ENCODE results near the gene SNX30.

SNX30 gene

DNA sequence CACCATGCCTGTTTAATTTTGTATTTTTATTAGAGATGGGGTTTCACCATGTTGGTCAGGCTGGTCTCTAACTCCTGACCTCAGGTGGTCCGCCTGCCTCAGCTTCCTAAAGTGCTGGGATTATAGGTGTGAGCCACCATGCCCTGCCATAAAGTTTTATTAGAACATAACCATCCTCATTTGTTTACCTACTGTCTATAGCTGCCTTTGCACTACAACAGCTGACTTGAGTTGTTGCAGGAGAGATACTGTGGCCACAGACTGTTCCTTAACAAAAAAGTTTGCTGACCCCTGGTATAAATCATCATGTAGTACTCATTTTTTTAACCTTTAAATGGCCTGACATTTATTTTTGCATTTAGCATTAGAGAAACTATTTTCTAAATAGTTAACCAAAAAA is 31.7 kb downstream of the SNX30 start:
- Histone ChIP-seq H3K9me3 (ENCODE audit: control extremely low read depth in 1 of 5, control insufficient read depth in 4 of 5, insufficient read depth in 2 of 5, low read depth in 1 of 5, low read length in 4 of 5) (no peaks in the 10 kb centered on the region), H3K27ac (ENCODE audit: insufficient read depth in 1 of 2, low read depth in 1 of 2, low read length in 2 of 2, poor library complexity in 1 of 2, severe bottlenecking in 2 of 2) (no peak overlapping the region), H3K4me3 (ENCODE audit: control insufficient read depth in 1 of 7, extremely low read depth in 1 of 7, insufficient read depth in 4 of 7, low read depth in 2 of 7, low read length in 6 of 7) (no peak overlapping the region), H3K27me3 (replicated peaks in 2 of 5; ENCODE audit: control insufficient read depth in 4 of 5, insufficient read depth in 5 of 5, low read length in 4 of 5) (no peaks in the 10 kb centered on the region), H3K36me3 (ENCODE audit: control insufficient read depth in 4 of 4, insufficient read depth in 4 of 4, low read length in 3 of 4) (no peaks in the 10 kb centered on the region), H3K4me1 (ENCODE audit: control extremely low read depth in 1 of 4, control insufficient read depth in 4 of 4, insufficient read depth in 4 of 4, low read length in 3 of 4) (peaks cover 0 to 4% (median 0%) of the 10 kb centered on the region in 4 experiments)
- ChIA-PET CTCF (interaction anchor here (1.4 to 2.1 kb wide), 2 partner anchors 9 to 11 kb away, joined by 3 to 7 read pairs; no protein-coding TSS in a partner anchor), POLR2A (no interaction called here)
- no peak for DNase-seq
- no CpG with 5 or more reads among the region's 1 CpG for WGBS (ENCODE audit: insufficient coverage)

DNA sequence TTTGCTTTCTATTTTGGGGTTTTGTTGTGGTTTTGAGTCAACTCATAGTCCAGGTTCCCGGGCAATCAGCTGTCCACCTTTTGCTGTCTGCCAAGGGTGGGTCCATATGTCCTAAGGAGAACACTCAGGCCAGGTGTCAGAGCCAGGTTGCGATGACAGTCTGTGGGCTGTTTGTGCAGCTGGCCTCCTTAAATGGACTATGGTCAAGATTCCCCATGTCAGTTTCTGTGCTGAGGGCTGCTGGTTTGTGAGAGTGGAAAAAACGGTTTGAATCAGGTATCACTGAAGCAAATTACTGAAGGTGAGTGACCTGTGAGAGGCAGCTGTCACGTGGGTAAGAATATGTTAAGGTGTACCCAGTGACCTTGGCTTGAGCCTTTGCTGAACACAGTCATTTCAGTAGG is 33.0 kb downstream of the SNX30 start:
- ChIA-PET CTCF (interaction anchor here (2.1 kb wide), 1 partner anchor 10 kb away, joined by 7 read pairs; no protein-coding TSS in a partner anchor), POLR2A (no interaction called here)
- Histone ChIP-seq H3K27me3 (replicated peaks in 2 of 5; ENCODE audit: control insufficient read depth in 4 of 5, insufficient read depth in 5 of 5, low read length in 4 of 5) (no peaks in the 10 kb centered on the region), H3K4me1 (ENCODE audit: control extremely low read depth in 1 of 4, control insufficient read depth in 4 of 4, insufficient read depth in 4 of 4, low read length in 3 of 4) (peaks cover 0 to 4% (median 0%) of the 10 kb centered on the region in 4 experiments), H3K36me3 (ENCODE audit: control insufficient read depth in 4 of 4, insufficient read depth in 4 of 4, low read length in 3 of 4) (no peaks in the 10 kb centered on the region), H3K9me3 (ENCODE audit: control extremely low read depth in 1 of 5, control insufficient read depth in 4 of 5, insufficient read depth in 2 of 5, low read depth in 1 of 5, low read length in 4 of 5) (no peaks in the 10 kb centered on the region), H3K4me3 (ENCODE audit: control insufficient read depth in 1 of 7, extremely low read depth in 1 of 7, insufficient read depth in 4 of 7, low read depth in 2 of 7, low read length in 6 of 7) (no peak overlapping the region), H3K27ac (ENCODE audit: insufficient read depth in 1 of 2, low read depth in 1 of 2, low read length in 2 of 2, poor library complexity in 1 of 2, severe bottlenecking in 2 of 2) (no peak overlapping the region)
- DNase-seq: no peak
- WGBS (ENCODE audit: insufficient coverage): 97% methylated on average over 4 of the region's 4 CpGs

DNA sequence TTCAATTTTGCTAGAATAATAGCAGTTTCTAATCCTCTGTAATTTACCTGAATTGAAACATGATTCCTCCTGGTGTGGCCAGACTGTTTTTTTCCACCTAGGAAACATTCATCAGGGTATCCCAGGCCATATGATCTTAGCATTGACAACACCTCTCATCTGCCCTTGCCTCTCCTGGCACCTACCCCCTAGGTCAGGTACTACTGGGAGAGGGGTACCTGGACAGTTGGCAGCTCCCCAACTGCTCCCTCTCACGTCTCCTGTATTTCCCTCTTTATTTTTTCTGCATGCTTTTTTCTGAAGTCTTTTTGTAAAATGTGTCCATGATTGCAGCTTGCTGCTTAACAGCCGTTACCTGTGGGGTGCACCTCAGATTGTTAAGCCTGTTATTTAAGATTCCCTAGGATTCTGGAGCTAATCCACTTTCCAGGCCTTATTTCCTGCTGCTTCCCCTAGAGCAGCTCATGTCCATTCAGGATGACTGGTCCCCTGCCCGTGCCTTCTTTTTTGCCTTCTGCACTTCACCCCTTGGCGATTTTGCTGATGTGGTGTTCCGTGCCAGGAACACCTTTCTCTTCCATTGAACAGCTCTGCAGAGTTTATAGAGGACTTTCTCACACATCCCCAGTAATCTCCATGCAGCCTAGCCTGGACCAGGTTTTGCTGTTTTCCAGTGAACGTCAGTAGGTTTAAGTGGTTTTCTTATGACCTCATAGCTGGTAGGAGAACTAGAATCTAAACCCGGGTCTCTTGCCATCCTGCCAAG is 33.6 kb downstream of the SNX30 start:
- CTCF ChIA-PET: interaction anchor here (0.8 kb wide), 1 partner anchor 9 kb away, joined by 6 read pairs; no protein-coding TSS in a partner anchor
- Histone ChIP-seq H3K4me1 (ENCODE audit: control extremely low read depth in 1 of 4, control insufficient read depth in 4 of 4, insufficient read depth in 4 of 4, low read length in 3 of 4) (peaks cover 0 to 4% (median 0%) of the 10 kb centered on the region in 4 experiments), H3K4me3 (ENCODE audit: control insufficient read depth in 1 of 7, extremely low read depth in 1 of 7, insufficient read depth in 4 of 7, low read depth in 2 of 7, low read length in 6 of 7) (no peak overlapping the region), H3K27me3 (replicated peaks in 2 of 5; ENCODE audit: control insufficient read depth in 4 of 5, insufficient read depth in 5 of 5, low read length in 4 of 5) (no peaks in the 10 kb centered on the region), H3K9me3 (ENCODE audit: control extremely low read depth in 1 of 5, control insufficient read depth in 4 of 5, insufficient read depth in 2 of 5, low read depth in 1 of 5, low read length in 4 of 5) (no peaks in the 10 kb centered on the region), H3K36me3 (ENCODE audit: control insufficient read depth in 4 of 4, insufficient read depth in 4 of 4, low read length in 3 of 4) (no peaks in the 10 kb centered on the region), H3K27ac (ENCODE audit: insufficient read depth in 1 of 2, low read depth in 1 of 2, low read length in 2 of 2, poor library complexity in 1 of 2, severe bottlenecking in 2 of 2) (no peak overlapping the region)
- 73% methylated on average over 5 of the region's 7 CpGs for WGBS (ENCODE audit: insufficient coverage)
- POLR2A ChIA-PET: no interaction called here
- DNase-seq: no peak

DNA sequence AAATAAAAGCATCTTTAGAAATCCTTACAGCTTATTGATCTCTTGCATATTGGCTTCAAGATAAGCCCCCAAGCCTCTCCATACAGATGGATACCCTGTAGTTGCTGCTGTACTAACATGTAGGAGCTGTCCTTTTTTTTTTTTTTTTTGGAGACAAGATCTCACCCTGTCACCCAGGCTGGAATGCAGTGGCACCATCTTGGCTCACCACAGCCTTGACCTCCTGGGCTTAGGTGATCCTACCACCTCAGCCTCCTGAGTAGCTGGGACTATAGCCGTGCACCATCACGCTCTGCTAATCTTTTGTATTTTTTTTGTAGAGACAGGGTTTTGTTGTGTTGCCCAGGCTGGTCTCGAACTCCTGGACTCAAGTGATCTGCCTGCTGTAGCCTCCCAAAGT is 35.4 kb downstream of the SNX30 start:
- Histone ChIP-seq H3K36me3 (ENCODE audit: control insufficient read depth in 4 of 4, insufficient read depth in 4 of 4, low read length in 3 of 4) (no peaks in the 10 kb centered on the region), H3K4me1 (ENCODE audit: control extremely low read depth in 1 of 4, control insufficient read depth in 4 of 4, insufficient read depth in 4 of 4, low read length in 3 of 4) (peaks cover 0 to 4% (median 0%) of the 10 kb centered on the region in 4 experiments), H3K9me3 (ENCODE audit: control extremely low read depth in 1 of 5, control insufficient read depth in 4 of 5, insufficient read depth in 2 of 5, low read depth in 1 of 5, low read length in 4 of 5) (no peaks in the 10 kb centered on the region), H3K27me3 (replicated peaks in 2 of 5; ENCODE audit: control insufficient read depth in 4 of 5, insufficient read depth in 5 of 5, low read length in 4 of 5) (no peaks in the 10 kb centered on the region), H3K27ac (ENCODE audit: insufficient read depth in 1 of 2, low read depth in 1 of 2, low read length in 2 of 2, poor library complexity in 1 of 2, severe bottlenecking in 2 of 2) (no peak overlapping the region), H3K4me3 (ENCODE audit: control insufficient read depth in 1 of 7, extremely low read depth in 1 of 7, insufficient read depth in 4 of 7, low read depth in 2 of 7, low read length in 6 of 7) (no peak overlapping the region)
- ChIA-PET CTCF (interaction anchor here (0.9 kb wide), 1 partner anchor 704 kb away, joined by 3 read pairs; no protein-coding TSS in a partner anchor), POLR2A (no interaction called here)
- no peak for DNase-seq
- 90% methylated on average over 2 of the region's 3 CpGs for WGBS (ENCODE audit: insufficient coverage)

DNA sequence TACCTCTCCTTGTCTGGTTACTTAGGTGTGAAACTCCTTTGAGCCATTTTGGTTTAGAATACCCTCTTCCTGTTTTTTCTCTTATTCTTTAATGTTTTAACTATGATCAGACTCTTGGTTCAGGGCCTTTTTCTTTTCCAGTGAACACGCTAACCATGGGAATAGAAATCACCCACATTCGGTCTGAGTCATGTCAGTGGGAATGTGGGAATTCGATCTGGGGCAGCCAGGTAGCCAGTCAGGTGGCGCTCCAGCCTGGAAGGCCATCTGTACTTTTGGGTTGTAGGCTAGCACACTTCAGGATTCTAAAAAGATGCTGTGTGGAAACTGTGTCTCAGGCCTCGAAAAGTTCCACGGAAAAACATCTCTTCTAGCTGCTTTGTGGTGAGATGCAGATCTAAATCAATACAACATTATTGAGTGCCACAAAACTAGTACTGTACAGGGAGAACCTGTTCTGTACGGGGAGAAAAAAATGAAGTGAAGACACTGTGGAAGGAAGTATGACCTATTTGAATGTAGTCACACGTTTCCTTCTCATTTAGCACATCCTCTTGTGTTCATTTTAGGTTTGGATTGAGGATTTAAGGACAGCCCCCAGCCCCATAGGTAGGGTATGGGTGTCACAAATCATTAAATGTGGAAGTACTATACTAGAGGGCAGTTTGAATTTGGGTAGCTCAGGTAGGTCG is 36.4 kb downstream of the SNX30 start:
- ChIA-PET POLR2A (no interaction called here), CTCF (no interaction called here)
- no peaks in the 10 kb centered on the region for H3K36me3 ChIP-seq (ENCODE audit: control insufficient read depth in 4 of 4, insufficient read depth in 4 of 4, low read length in 3 of 4)
- H3K4me1 ChIP-seq (ENCODE audit: control extremely low read depth in 1 of 4, control insufficient read depth in 4 of 4, insufficient read depth in 4 of 4, low read length in 3 of 4): peaks cover 0 to 4% (median 0%) of the 10 kb centered on the region in 4 experiments
- no peak for DNase-seq
- H3K4me3 ChIP-seq (ENCODE audit: control insufficient read depth in 1 of 7, extremely low read depth in 1 of 7, insufficient read depth in 4 of 7, low read depth in 2 of 7, low read length in 6 of 7): no peak overlapping the region
- no peaks in the 10 kb centered on the region for H3K9me3 ChIP-seq (ENCODE audit: control extremely low read depth in 1 of 5, control insufficient read depth in 4 of 5, insufficient read depth in 2 of 5, low read depth in 1 of 5, low read length in 4 of 5)
- WGBS (ENCODE audit: insufficient coverage): 95% methylated on average over 3 of the region's 9 CpGs
- no peaks in the 10 kb centered on the region for H3K27me3 ChIP-seq (replicated peaks in 2 of 5; ENCODE audit: control insufficient read depth in 4 of 5, insufficient read depth in 5 of 5, low read length in 4 of 5)
- no peak overlapping the region for H3K27ac ChIP-seq (ENCODE audit: insufficient read depth in 1 of 2, low read depth in 1 of 2, low read length in 2 of 2, poor library complexity in 1 of 2, severe bottlenecking in 2 of 2)

DNA sequence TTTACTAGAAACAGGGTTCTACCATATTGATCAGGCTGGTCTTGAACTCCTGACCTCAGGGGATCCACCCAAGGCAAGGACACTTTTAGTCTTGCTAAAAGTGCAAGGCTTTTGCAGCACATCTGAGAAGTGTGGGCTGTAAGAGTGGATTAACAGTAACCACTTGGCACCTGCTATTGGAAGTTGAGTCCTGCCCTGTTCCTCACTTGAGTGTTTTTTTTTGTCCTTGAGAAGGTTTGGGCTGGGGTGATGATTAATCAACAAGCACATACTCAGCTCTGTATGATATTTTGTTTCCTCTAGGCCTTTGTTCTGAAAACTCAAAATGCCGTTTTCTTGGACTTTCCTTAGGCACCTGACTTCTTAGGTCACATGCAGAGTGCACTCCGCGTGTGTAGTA is 37.4 kb downstream of the SNX30 start:
- no peak overlapping the region for H3K27ac ChIP-seq (ENCODE audit: insufficient read depth in 1 of 2, low read depth in 1 of 2, low read length in 2 of 2, poor library complexity in 1 of 2, severe bottlenecking in 2 of 2)
- 100% methylated on average over 3 of the region's 3 CpGs for WGBS (ENCODE audit: insufficient coverage)
- POLR2A ChIA-PET: no interaction called here
- peaks cover 0 to 4% (median 0%) of the 10 kb centered on the region in 4 experiments for H3K4me1 ChIP-seq (ENCODE audit: control extremely low read depth in 1 of 4, control insufficient read depth in 4 of 4, insufficient read depth in 4 of 4, low read length in 3 of 4)
- DNase-seq: no peak
- CTCF ChIA-PET: no interaction called here
- no peaks in the 10 kb centered on the region for H3K9me3 ChIP-seq (ENCODE audit: control extremely low read depth in 1 of 5, control insufficient read depth in 4 of 5, insufficient read depth in 2 of 5, low read depth in 1 of 5, low read length in 4 of 5)
- H3K27me3 ChIP-seq (replicated peaks in 2 of 5; ENCODE audit: control insufficient read depth in 4 of 5, insufficient read depth in 5 of 5, low read length in 4 of 5): no peaks in the 10 kb centered on the region
- H3K36me3 ChIP-seq (ENCODE audit: control insufficient read depth in 4 of 4, insufficient read depth in 4 of 4, low read length in 3 of 4): no peaks in the 10 kb centered on the region
- H3K4me3 ChIP-seq (ENCODE audit: control insufficient read depth in 1 of 7, extremely low read depth in 1 of 7, insufficient read depth in 4 of 7, low read depth in 2 of 7, low read length in 6 of 7): no peak overlapping the region

DNA sequence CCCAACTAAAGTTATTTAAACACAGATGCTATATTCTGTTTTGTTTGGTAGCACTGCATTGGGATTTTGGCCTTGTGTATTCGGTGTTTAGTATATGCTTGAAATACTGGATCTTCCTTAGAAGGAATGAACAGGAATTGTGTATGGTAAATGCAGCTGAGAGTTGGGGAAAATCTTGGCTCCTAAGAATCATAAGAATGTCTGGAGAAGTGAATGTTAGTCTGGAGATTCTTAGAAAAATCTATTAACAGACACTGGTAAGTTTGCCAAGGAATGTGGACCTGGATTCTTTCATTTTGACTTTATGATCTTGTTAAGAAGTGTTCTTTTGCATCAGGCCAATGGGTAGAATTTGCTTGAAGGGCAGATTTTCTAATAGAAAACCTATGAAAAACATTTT is 38.9 kb downstream of the SNX30 start:
- H3K27me3 ChIP-seq (replicated peaks in 2 of 5; ENCODE audit: control insufficient read depth in 4 of 5, insufficient read depth in 5 of 5, low read length in 4 of 5): no peaks in the 10 kb centered on the region
- ChIA-PET CTCF (interaction anchor here (1.2 kb wide), 1 partner anchor 10 kb away, joined by 5 read pairs; no protein-coding TSS in a partner anchor), POLR2A (no interaction called here)
- H3K4me1 ChIP-seq (ENCODE audit: control extremely low read depth in 1 of 4, control insufficient read depth in 4 of 4, insufficient read depth in 4 of 4, low read length in 3 of 4): peaks cover 0 to 4% (median 0%) of the 10 kb centered on the region in 4 experiments
- H3K36me3 ChIP-seq (ENCODE audit: control insufficient read depth in 4 of 4, insufficient read depth in 4 of 4, low read length in 3 of 4): no peaks in the 10 kb centered on the region
- WGBS (ENCODE audit: insufficient coverage): 88% methylated on average over 1 of the region's 1 CpG
- H3K4me3 ChIP-seq (ENCODE audit: control insufficient read depth in 1 of 7, extremely low read depth in 1 of 7, insufficient read depth in 4 of 7, low read depth in 2 of 7, low read length in 6 of 7): no peak overlapping the region
- H3K27ac ChIP-seq (ENCODE audit: insufficient read depth in 1 of 2, low read depth in 1 of 2, low read length in 2 of 2, poor library complexity in 1 of 2, severe bottlenecking in 2 of 2): no peak overlapping the region
- no peaks in the 10 kb centered on the region for H3K9me3 ChIP-seq (ENCODE audit: control extremely low read depth in 1 of 5, control insufficient read depth in 4 of 5, insufficient read depth in 2 of 5, low read depth in 1 of 5, low read length in 4 of 5)
- no peak for DNase-seq

All from common myeloid progenitor, CD34-positive (primary cell).